H9 (cell line): ENCODE data around the gene TRHDE. TPM values are rescaled to one million over a fixed set of nuclear protein-coding genes. Genes with fewer than 3 reads are reported as not detected.

ENCODE experiments used
- DNase-seq: peaks from one replicate; pipeline ENCODE4 v3.0.0-alpha.2; 2017
- H2AFZ ChIP-seq: one replicate; pipeline ENCODE4 v1.6.1; 2013; ENCODE audit warnings: mild to moderate bottlenecking, low read length, control low read depth, moderate library complexity
- H2AK5ac ChIP-seq: 2 replicates; pipeline ENCODE4 v1.6.1; 2013; ENCODE audit warnings: low read length, control low read depth, mixed read lengths; ENCODE audit not compliant: insufficient read length
- H2BK120ac ChIP-seq: one replicate; pipeline ENCODE4 v1.6.1; 2013; ENCODE audit warnings: low read depth, mild to moderate bottlenecking, low read length, control low read depth, inconsistent platforms; ENCODE audit not compliant: poor library complexity, severe bottlenecking
- H2BK12ac ChIP-seq: 2 replicates; pipeline ENCODE4 v1.6.1; 2013; ENCODE audit warnings: low read length, control low read depth, mixed read lengths, low read depth; ENCODE audit not compliant: insufficient read length
- H2BK15ac ChIP-seq: 2 replicates; pipeline ENCODE4 v1.6.1; 2013; ENCODE audit warnings: low read depth, low read length, control low read depth
- H2BK20ac ChIP-seq: one replicate; pipeline ENCODE4 v1.6.1; 2013; ENCODE audit warnings: low read depth, mild to moderate bottlenecking, low read length, control low read depth, inconsistent platforms; ENCODE audit not compliant: poor library complexity, severe bottlenecking
- H2BK5ac ChIP-seq: 2 replicates; pipeline ENCODE4 v1.6.1; 2013; ENCODE audit warnings: low read length, control low read depth, mixed read lengths; ENCODE audit not compliant: insufficient read length
- H3K14ac ChIP-seq: 2 replicates; pipeline ENCODE4 v1.6.1; 2013; ENCODE audit warnings: low read length, control low read depth; ENCODE audit not compliant: insufficient read depth
- H3K18ac ChIP-seq: 2 replicates; pipeline ENCODE4 v1.6.1; 2013; ENCODE audit warnings: low read depth, mild to moderate bottlenecking, mixed read lengths, low read length, control low read depth; ENCODE audit not compliant: insufficient read length
- H3K23ac ChIP-seq: 2 replicates; pipeline ENCODE4 v1.6.1; 2013; ENCODE audit warnings: low read length, control low read depth, mixed read lengths, low read depth; ENCODE audit not compliant: insufficient read length
- H3K23me2 ChIP-seq: 2 replicates; pipeline ENCODE4 v1.6.1; 2013; ENCODE audit warnings: low read depth, mild to moderate bottlenecking, mixed read lengths, low read length, control low read depth; ENCODE audit not compliant: insufficient read length, poor library complexity, severe bottlenecking
- H3K27ac ChIP-seq: 2 replicates; pipeline ENCODE4 v1.5.1; 2013; ENCODE audit warnings: low read length, control low read depth, mixed read lengths, low read depth; ENCODE audit not compliant: insufficient read length
- H3K27me3 ChIP-seq: 2 replicates; pipeline ENCODE4 v1.6.1; 2013; ENCODE audit warnings: low read length, control low read depth, inconsistent platforms; ENCODE audit not compliant: insufficient read depth
- H3K4ac ChIP-seq: 2 replicates; pipeline ENCODE4 v1.6.1; 2013; ENCODE audit warnings: low read depth, mild to moderate bottlenecking, control low read depth, inconsistent platforms, low read length, moderate library complexity
- H3K4me1 ChIP-seq: 2 replicates; pipeline ENCODE4 v1.6.1; 2013; ENCODE audit warnings: low read length, control low read depth, inconsistent platforms; ENCODE audit not compliant: insufficient read depth
- H3K4me2 ChIP-seq: 2 replicates; pipeline ENCODE4 v1.6.1; 2013; ENCODE audit warnings: low read length, control low read depth, mixed read lengths; ENCODE audit not compliant: insufficient read length, insufficient read depth
- H3K56ac ChIP-seq: 2 replicates; pipeline ENCODE4 v1.6.1; 2013; ENCODE audit warnings: low read depth, mild to moderate bottlenecking, mixed read lengths, low read length, control low read depth; ENCODE audit not compliant: insufficient read length
- H3K79me1 ChIP-seq: 2 replicates; pipeline ENCODE4 v1.6.1; 2013; ENCODE audit warnings: low read depth, mild to moderate bottlenecking, moderate library complexity, low read length, control low read depth, inconsistent platforms; ENCODE audit not compliant: insufficient read depth, poor library complexity, severe bottlenecking
- H3K79me2 ChIP-seq: 2 replicates; pipeline ENCODE4 v1.6.1; 2013; ENCODE audit warnings: low read length, control low read depth, inconsistent platforms; ENCODE audit not compliant: insufficient read depth
- H3K9ac ChIP-seq: 2 replicates; pipeline ENCODE4 v1.6.1; 2013; ENCODE audit warnings: low read length, control low read depth, mixed read lengths; ENCODE audit not compliant: insufficient read length; ENCODE audit errors: extremely low read depth
- H3K9me3 ChIP-seq: one replicate; pipeline ENCODE4 v1.6.1; 2013; ENCODE audit warnings: low read depth, low read length, inconsistent platforms; ENCODE audit not compliant: control insufficient read depth
- H3T11ph ChIP-seq: one replicate; pipeline ENCODE4 v1.6.1; 2013; ENCODE audit warnings: mild to moderate bottlenecking, low read length, control low read depth, inconsistent platforms
- H4K20me1 ChIP-seq: one replicate; pipeline ENCODE4 v1.6.1; 2013; ENCODE audit not compliant: control insufficient read depth, insufficient read length, insufficient read depth
- H4K5ac ChIP-seq: 2 replicates; pipeline ENCODE4 v1.6.1; 2013; ENCODE audit warnings: low read depth, mild to moderate bottlenecking, mixed read lengths, low read length, control low read depth; ENCODE audit not compliant: insufficient read length
- H4K8ac ChIP-seq: replicated peaks from 2 replicates; pipeline ENCODE4 v1.6.1; 2013; ENCODE audit warnings: low read length, control low read depth, mixed read lengths, low read depth; ENCODE audit not compliant: insufficient read length
- H4K91ac ChIP-seq: 2 replicates; pipeline ENCODE4 v1.6.1; 2013; ENCODE audit warnings: low read depth, mild to moderate bottlenecking, moderate library complexity, mixed read lengths, low read length, control low read depth; ENCODE audit not compliant: insufficient read length
- H3K27ac Mint-ChIP-seq, 3 experiments: 2 replicates in 2 of 3; 3 replicates in 1 of 3; pipeline ENCODE4 v1.8.0; 2020 to 2021; ENCODE audit warnings: mixed read lengths in 3 of 3, mild to moderate bottlenecking in 1 of 3, moderate library complexity in 1 of 3
- H3K27me3 Mint-ChIP-seq: 2 replicates; pipeline ENCODE4 v1.8.0; 2021; ENCODE audit warnings: low read depth, mild to moderate bottlenecking, moderate library complexity, mixed read lengths
- H3K36me3 Mint-ChIP-seq, 3 experiments: 2 replicates in 2 of 3; 3 replicates in 1 of 3; pipeline ENCODE4 v1.8.0; 2020 to 2021; ENCODE audit warnings: low read depth in 3 of 3, mixed read lengths in 3 of 3; ENCODE audit not compliant: insufficient read depth in 1 of 3
- H3K4me1 Mint-ChIP-seq, 2 experiments: 2 replicates each; pipeline ENCODE4 v1.8.0; 2020; ENCODE audit warnings: mixed read lengths in 2 of 2
- H3K4me3 Mint-ChIP-seq, 2 experiments: 2 replicates in 1 of 2; 3 replicates in 1 of 2; pipeline ENCODE4 v1.8.0; 2020 to 2021; ENCODE audit warnings: mild to moderate bottlenecking in 2 of 2, mixed read lengths in 2 of 2, moderate library complexity in 1 of 2
- H3K9me3 Mint-ChIP-seq, 2 experiments: 2 replicates in 1 of 2; 3 replicates in 1 of 2; pipeline ENCODE4 v1.8.0; 2020; ENCODE audit warnings: mild to moderate bottlenecking in 2 of 2, mixed read lengths in 2 of 2, moderate library complexity in 1 of 2
- CTCF ChIP-seq: fragments of 200-600 bp; sonication (generic); conservative IDR thresholded peaks from 3 replicates; pipeline ENCODE4 v1.8.0; 2021; ENCODE audit warnings: antibody characterized with exemption, mild to moderate bottlenecking
- WGBS: extraction: QIAGEN DNeasy Blood & Tissue Kit; methylation state at CpG from one replicate; pipeline ENCODE4 v1.1.7; 2013; ENCODE audit warnings: missing lambda C conversion rate, low lambda C conversion rate, mixed read lengths; ENCODE audit not compliant: insufficient read length; ENCODE audit errors: extremely low coverage; 5-methylcytosine and 5-hydroxymethylcytosine counted together
- total RNA-seq: library from RNA; stranded (reverse); gene quantifications from 2 replicates; pipeline ENCODE4 v1.2.1, GENCODE V29; 2021

The TRHDE gene
- total RNA-seq, 1 experiment from 2014 or later, result 1.0 TPM

- no peak for DNase-seq
- H3K79me1 ChIP-seq, result no peaks in the 10 kb centered on the region
- H3K79me2 ChIP-seq, result no peaks in the 10 kb centered on the region
- H2BK20ac ChIP-seq, result no peak overlapping the region
- Mint-ChIP-seq H3K36me3 (peaks cover 0 to 2% (median 0%) of the 10 kb centered on the region in 3 experiments; a peak in 2 of 7 replicates), H3K4me1 (no peaks in the 10 kb centered on the region), H3K27ac (no peak overlapping the region), H3K27me3 (no peaks in the 10 kb centered on the region), H3K9me3 (no peaks in the 10 kb centered on the region; a peak in 1 of 5 replicates), H3K4me3 (no peak overlapping the region)
- H3K4ac ChIP-seq, result no peak overlapping the region
- no peak overlapping the region for H2AK5ac ChIP-seq
- no peaks in the 10 kb centered on the region for H4K20me1 ChIP-seq
- H4K5ac ChIP-seq, result no peak overlapping the region
- no peaks in the 10 kb centered on the region for H3K27me3 ChIP-seq
- H3K23ac ChIP-seq, result no peak overlapping the region
- no peak overlapping the region for H2BK120ac ChIP-seq
- H3K4me1 ChIP-seq, result no peaks in the 10 kb centered on the region
- no peak overlapping the region for H3K18ac ChIP-seq
- no peak overlapping the region for H3T11ph ChIP-seq
- no peaks in the 10 kb centered on the region for H3K23me2 ChIP-seq
- no peak overlapping the region for H3K27ac ChIP-seq
- TF ChIP-seq CTCF, result no peak
- H4K8ac ChIP-seq, result no peak overlapping the region
- no peak overlapping the region for H2AFZ ChIP-seq
- no peak overlapping the region for H3K14ac ChIP-seq
- H3K9ac ChIP-seq, result no peak overlapping the region
- no peak overlapping the region for H3K4me2 ChIP-seq
- no peak overlapping the region for H2BK12ac ChIP-seq
- no peak overlapping the region for H2BK15ac ChIP-seq
- WGBS, result no CpG with 5 or more reads among the region's 1 CpG
- H4K91ac ChIP-seq, result no peak overlapping the region
- H3K9me3 ChIP-seq, result no peaks in the 10 kb centered on the region
- H2BK5ac ChIP-seq, result no peak overlapping the region
- H3K56ac ChIP-seq, result no peak overlapping the region
Observed at GRCh38 chr12:72256725-72257124, 15.4 kb upstream of the TRHDE start.
